HepG2 (cell line): ENCODE results near the gene L1CAM. TPM values are rescaled to one million over a fixed set of nuclear protein-coding genes. Genes with fewer than 3 reads are reported as not detected.
A peak's percentile ranks its signal among the peaks of the same experiment; 100 is the strongest.

ENCODE experiments used
- BCLAF1 ChIP-seq: fragments of 450-650 bp; IDR thresholded peaks from 2 replicates; pipeline ENCODE4 v1.6.1; 2017; ENCODE audit warnings: mild to moderate bottlenecking
- CEBPG ChIP-seq: IDR thresholded peaks from 2 replicates; pipeline ENCODE4 v1.6.1; 2016
- FOSL2 ChIP-seq: sonication (generic); formaldehyde crosslinking; IDR thresholded peaks from 2 replicates; pipeline ENCODE4 v1.4.0; 2020; ENCODE audit warnings: missing genetic modification reagents
- FOXK2 ChIP-seq: fragments of 450-650 bp; IDR thresholded peaks from 2 replicates; pipeline ENCODE4 v1.6.1; 2016
- HES4 ChIP-seq: sonication (generic); formaldehyde crosslinking; IDR thresholded peaks from 2 replicates; pipeline ENCODE4 v1.9.0; 2021; ENCODE audit warnings: mild to moderate bottlenecking, missing genetic modification reagents, borderline replicate concordance
- HOXA9 ChIP-seq: sonication (generic); formaldehyde crosslinking; IDR thresholded peaks from 2 replicates; pipeline ENCODE4 v1.8.1; 2022; ENCODE audit warnings: missing genetic modification reagents, mild to moderate bottlenecking, moderate library complexity, borderline replicate concordance
- LCORL ChIP-seq, 2 experiments: fragments of 450-650 bp in 1 of 2; sonication (generic) in 1 of 2; formaldehyde crosslinking in 1 of 2; IDR thresholded peaks; 2 replicates each; pipeline versions ENCODE4 v1.5.0 to v1.6.1; 2017 to 2020; ENCODE audit warnings: antibody characterized with exemption in 1 of 2, missing genetic modification reagents in 1 of 2
- MED8 ChIP-seq: sonication (generic); formaldehyde crosslinking; IDR thresholded peaks from 2 replicates; pipeline ENCODE4 v1.8.1; 2023; ENCODE audit warnings: mild to moderate bottlenecking, missing genetic modification reagents; ENCODE audit not compliant: insufficient replicate concordance
- MTF1 ChIP-seq: sonication (generic); formaldehyde crosslinking; IDR thresholded peaks from 2 replicates; pipeline ENCODE4 v1.5.0; 2020; ENCODE audit warnings: missing genetic modification reagents
- PAWR ChIP-seq: sonication (generic); formaldehyde crosslinking; IDR thresholded peaks from 2 replicates; pipeline ENCODE4 v1.4.0; 2020; ENCODE audit warnings: missing genetic modification reagents, mild to moderate bottlenecking, borderline replicate concordance
- RBAK ChIP-seq: sonication (generic); formaldehyde crosslinking; IDR thresholded peaks from 2 replicates; pipeline ENCODE4 v1.5.1; 2020; ENCODE audit warnings: mild to moderate bottlenecking, missing genetic modification reagents
- SALL2 ChIP-seq: sonication (generic); formaldehyde crosslinking; IDR thresholded peaks from 2 replicates; pipeline ENCODE4 v1.8.1; 2023; ENCODE audit warnings: mild to moderate bottlenecking, missing genetic modification reagents, inconsistent platforms
- YY1 ChIP-seq: IDR thresholded peaks from 2 replicates; pipeline ENCODE4 v1.6.1; 2011; ENCODE audit warnings: low read length, low read depth, moderate library complexity, mild to moderate bottlenecking; ENCODE audit not compliant: insufficient read depth, insufficient replicate concordance
- ZFP41 ChIP-seq: sonication (generic); formaldehyde crosslinking; IDR thresholded peaks from 2 replicates; pipeline ENCODE4 v1.4.0; 2020; ENCODE audit warnings: mild to moderate bottlenecking, missing genetic modification reagents, borderline replicate concordance
- ZNF280D ChIP-seq: sonication (generic); formaldehyde crosslinking; IDR thresholded peaks from 2 replicates; pipeline ENCODE4 v1.5.1; 2020; ENCODE audit warnings: mild to moderate bottlenecking, missing genetic modification reagents
- ZNF513 ChIP-seq: sonication (generic); formaldehyde crosslinking; conservative IDR thresholded peaks from 2 replicates; pipeline ENCODE4 v1.5.0; 2020; ENCODE audit warnings: missing genetic modification reagents
- ZNF577 ChIP-seq: sonication (generic); formaldehyde crosslinking; IDR thresholded peaks from 2 replicates; pipeline ENCODE4 v1.4.0; 2020; ENCODE audit warnings: mild to moderate bottlenecking, low read depth, missing genetic modification reagents, borderline replicate concordance
- polyA plus RNA-seq, 8 experiments: library from polyadenylated mRNA; depleted of rRNA in 3 of 8; stranded (reverse) in 7 of 8; unstranded in 1 of 8; fragments of >200 nt; fragmentation: Illumina TruSeq in 4 of 8; extraction: Trizol in 4 of 8; gene quantifications; 2 replicates each; pipeline versions ENCODE4 v1.2.1 to v1.2.3, GENCODE V29; 2011 to 2016; ENCODE audit warnings: low read depth in 4 of 8, missing spikeins in 1 of 8, mixed read lengths in 1 of 8; ENCODE audit not compliant: insufficient read depth in 1 of 8
- total RNA-seq, 5 experiments: library from RNA; depleted of rRNA; stranded (reverse); fragments of >200 nt; fragmentation: Illumina TruSeq; extraction: Trizol; gene quantifications; 2 replicates each; pipeline ENCODE4 v1.2.3, GENCODE V29; 2016; ENCODE audit warnings: low read depth in 1 of 5
- TF ChIP-seq, protein P1 (sequence below): sonication (generic); formaldehyde crosslinking; IDR thresholded peaks from 2 replicates; pipeline ENCODE4 v1.5.1; 2020; ENCODE audit warnings: mild to moderate bottlenecking, missing genetic modification reagents, moderate library complexity

Gene L1CAM
- total and polyA plus RNA-seq, 2 of the 13 experiments (the other 11 are each of a cell fraction or from before 2014, with no cell fraction given) = 1.4 to 2.0 TPM

- TF ChIP-seq MED8 (CRISPR knock-in tag) = no peak
- TF ChIP-seq CEBPG (CRISPR knock-in tag) = peak; percentile 62
- peak; percentile 100 for TF ChIP-seq PAWR (CRISPR knock-in tag)
- TF ChIP-seq FOXK2 = no peak
- TF ChIP-seq RBAK (CRISPR knock-in tag) = peak; percentile 89
- TF ChIP-seq FOSL2 (CRISPR knock-in tag) = peak; percentile 89
- TF ChIP-seq ZNF513 (CRISPR knock-in tag) = no peak
- peak; percentile 98; the same call in 1 of the 2 replicates for TF ChIP-seq ZNF577
- peak; percentile 100 for TF ChIP-seq HES4 (CRISPR knock-in tag)
- peak; percentile 100 for TF ChIP-seq ZNF280D (CRISPR knock-in tag)
- peak; percentile 99 for TF ChIP-seq HOXA9
- TF ChIP-seq YY1 = no peak
- TF ChIP-seq, protein P1, sequence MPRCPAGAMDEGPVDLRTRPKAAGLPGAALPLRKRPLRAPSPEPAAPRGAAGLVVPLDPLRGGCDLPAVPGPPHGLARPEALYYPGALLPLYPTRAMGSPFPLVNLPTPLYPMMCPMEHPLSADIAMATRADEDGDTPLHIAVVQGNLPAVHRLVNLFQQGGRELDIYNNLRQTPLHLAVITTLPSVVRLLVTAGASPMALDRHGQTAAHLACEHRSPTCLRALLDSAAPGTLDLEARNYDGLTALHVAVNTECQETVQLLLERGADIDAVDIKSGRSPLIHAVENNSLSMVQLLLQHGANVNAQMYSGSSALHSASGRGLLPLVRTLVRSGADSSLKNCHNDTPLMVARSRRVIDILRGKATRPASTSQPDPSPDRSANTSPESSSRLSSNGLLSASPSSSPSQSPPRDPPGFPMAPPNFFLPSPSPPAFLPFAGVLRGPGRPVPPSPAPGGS (CRISPR knock-in tag) = peak; percentile 99
- peak; percentile 100 for TF ChIP-seq SALL2
- TF ChIP-seq ZFP41 (CRISPR knock-in tag) = peak; percentile 96
- TF ChIP-seq LCORL (IDR thresholded peaks at IDR 0.05) = no peak
- peak; percentile 87 for TF ChIP-seq LCORL (CRISPR knock-in tag; IDR thresholded peaks at IDR 0.05)
- no peak for TF ChIP-seq BCLAF1
- TF ChIP-seq MTF1 (CRISPR knock-in tag) = peak; percentile 99
Observed at GRCh38 chrX:153875391-153876111, 10.4 kb downstream of the L1CAM start (continued).
